ENCODE data around the gene KRTAP5-5.
"Not testable (repeated sequence)": the region's sequence is repeated elsewhere in the genome, so short reads cannot be mapped to it uniquely, and the experiment has no call there.

The KRTAP5-5 gene

GRCh38 chr11:1607156-1607845 is 22.3 kb upstream of the KRTAP5-5 start:
- not testable (repeated sequence) for DNase-seq (ENCODE audit: low read depth in 2 of 2)

GRCh38 chr11:1607901-1608300 is 21.7 kb upstream of the KRTAP5-5 start:
- DNase-seq (ENCODE audit: low read depth in 2 of 2), result not testable (repeated sequence)

- DNase-seq (ENCODE audit: low read depth in 2 of 2), result no peak
Observed at GRCh38 chr11:1608363-1608762, 21.2 kb upstream of the KRTAP5-5 start, which contains the start of gene KRTAP5-3. KRTAP5-3 (minus strand) TSS chr11:1608463; CDS start chr11:1608385, 78 bp downstream.

- DNase-seq (ENCODE audit: low read depth in 2 of 2), result no peak
Observed at GRCh38 chr11:1618231-1618630, 11.3 kb upstream of the KRTAP5-5 start.

- DNase-seq (ENCODE audit: low read depth in 2 of 2), result no peak
Observed at GRCh38 chr11:1619449-1619848, 10.1 kb upstream of the KRTAP5-5 start.

- no peak for DNase-seq (ENCODE audit: low read depth in 2 of 2)
Observed at GRCh38 chr11:1622086-1622485, 7.5 kb upstream of the KRTAP5-5 start, which contains the start of gene KRTAP5-4. KRTAP5-4 (minus strand) TSS chr11:1622138; CDS start chr11:1622093, 45 bp downstream.

- no peak for DNase-seq (ENCODE audit: low read depth in 2 of 2)
Observed at GRCh38 chr11:1623716-1624115, 5.9 kb upstream of the KRTAP5-5 start.

- no peak for DNase-seq (ENCODE audit: low read depth in 2 of 2)
Observed at GRCh38 chr11:1624621-1625020, 5.0 kb upstream of the KRTAP5-5 start.

GRCh38 chr11:1625541-1625940 is 4.0 kb upstream of the KRTAP5-5 start:
- DNase-seq (ENCODE audit: low read depth in 2 of 2), result no peak

- DNase-seq (ENCODE audit: low read depth in 2 of 2), result peak; percentile 51 to 55
Observed at GRCh38 chr11:1628506-1629325, 859 bp upstream of the KRTAP5-5 start.

GRCh38 chr11:1630271-1630670 is 696 bp downstream of the KRTAP5-5 start:
- no peak for DNase-seq (ENCODE audit: low read depth in 2 of 2)

- no peak for DNase-seq (ENCODE audit: low read depth in 2 of 2)
Observed at GRCh38 chr11:1631066-1631568, 1.5 kb downstream of the KRTAP5-5 start.

GRCh38 chr11:1632053-1632714 is 2.6 kb downstream of the KRTAP5-5 start:
- DNase-seq (ENCODE audit: low read depth in 2 of 2), result no peak

GRCh38 chr11:1633864-1634263 is 4.3 kb downstream of the KRTAP5-5 start:
- no peak for DNase-seq (ENCODE audit: low read depth in 2 of 2)

- no peak for DNase-seq (ENCODE audit: low read depth in 2 of 2)
Observed at GRCh38 chr11:1636291-1636950, 6.8 kb downstream of the KRTAP5-5 start.

GRCh38 chr11:1637628-1638027 is 8.1 kb downstream of the KRTAP5-5 start:
- DNase-seq (ENCODE audit: low read depth in 2 of 2), result no peak

GRCh38 chr11:1638344-1638743 is 8.8 kb downstream of the KRTAP5-5 start:
- no peak for DNase-seq (ENCODE audit: low read depth in 2 of 2)

- no peak for DNase-seq (ENCODE audit: low read depth in 2 of 2)
Observed at GRCh38 chr11:1639102-1639620, 9.6 kb downstream of the KRTAP5-5 start.

- DNase-seq (ENCODE audit: low read depth in 2 of 2), result no peak
Observed at GRCh38 chr11:1639666-1640065, 10.1 kb downstream of the KRTAP5-5 start.

- DNase-seq (ENCODE audit: low read depth in 2 of 2), result peak in 1 of 2 donors; percentile 22
Observed at GRCh38 chr11:1640076-1640946, 10.7 kb downstream of the KRTAP5-5 start.
